KMS-11 (cell line): ENCODE measurements around the gene MAN1B1.

Source experiments
- H2AFZ ChIP-seq: fragments of 200-600 bp; sonication (generic); 2 replicates; pipeline ENCODE4 v1.6.1; 2016; ENCODE audit warnings: antibody characterized with exemption, mixed run types, low read depth
- H3K27ac ChIP-seq: fragments of 200-600 bp; sonication (generic); 2 replicates; pipeline ENCODE4 v1.6.1; 2016; ENCODE audit warnings: mild to moderate bottlenecking, mixed run types
- H3K27me3 ChIP-seq: fragments of 200-600 bp; sonication (generic); 2 replicates; pipeline ENCODE4 v1.6.1; 2017; ENCODE audit warnings: mild to moderate bottlenecking, low read depth, mixed run types, moderate library complexity; ENCODE audit not compliant: insufficient read depth
- H3K36me3 ChIP-seq: fragments of 200-600 bp; sonication (generic); 2 replicates; pipeline ENCODE4 v1.6.1; 2017; ENCODE audit warnings: mild to moderate bottlenecking, mixed run types; ENCODE audit not compliant: insufficient read depth
- H3K4me1 ChIP-seq: fragments of 200-600 bp; sonication (generic); 2 replicates; pipeline ENCODE4 v1.6.1; 2016; ENCODE audit warnings: mild to moderate bottlenecking, low read depth, mixed run types; ENCODE audit not compliant: poor library complexity, severe bottlenecking
- H3K4me2 ChIP-seq: fragments of 200-600 bp; sonication (generic); 2 replicates; pipeline ENCODE4 v1.7.0; 2016; ENCODE audit warnings: mild to moderate bottlenecking, mixed run types
- H3K4me3 ChIP-seq: fragments of 200-600 bp; sonication (generic); IDR thresholded peaks from 2 replicates; pipeline ENCODE4 v1.6.1; 2017; ENCODE audit warnings: low read depth, low read length, mixed read lengths; ENCODE audit not compliant: insufficient read depth
- H3K79me2 ChIP-seq: fragments of 200-600 bp; sonication (generic); 2 replicates; pipeline ENCODE4 v1.6.1; 2016; ENCODE audit warnings: low read depth, mixed run types; ENCODE audit not compliant: insufficient read depth
- H3K9ac ChIP-seq: fragments of 200-600 bp; sonication (generic); 2 replicates; pipeline ENCODE4 v1.6.1; 2016; ENCODE audit warnings: mild to moderate bottlenecking, mixed run types
- H4K20me1 ChIP-seq: fragments of 200-600 bp; sonication (generic); 2 replicates; pipeline ENCODE4 v1.6.1; 2016; ENCODE audit warnings: mild to moderate bottlenecking, mixed run types; ENCODE audit not compliant: insufficient read depth
- TF ChIP-seq, protein P1 (sequence below): fragments of 200-600 bp; sonication (generic); conservative IDR thresholded peaks from 2 replicates; pipeline ENCODE4 v1.6.1; 2017; ENCODE audit warnings: low read depth, mild to moderate bottlenecking, antibody characterized with exemption, low read length, moderate library complexity, mixed read lengths

The MAN1B1 gene

DNA sequence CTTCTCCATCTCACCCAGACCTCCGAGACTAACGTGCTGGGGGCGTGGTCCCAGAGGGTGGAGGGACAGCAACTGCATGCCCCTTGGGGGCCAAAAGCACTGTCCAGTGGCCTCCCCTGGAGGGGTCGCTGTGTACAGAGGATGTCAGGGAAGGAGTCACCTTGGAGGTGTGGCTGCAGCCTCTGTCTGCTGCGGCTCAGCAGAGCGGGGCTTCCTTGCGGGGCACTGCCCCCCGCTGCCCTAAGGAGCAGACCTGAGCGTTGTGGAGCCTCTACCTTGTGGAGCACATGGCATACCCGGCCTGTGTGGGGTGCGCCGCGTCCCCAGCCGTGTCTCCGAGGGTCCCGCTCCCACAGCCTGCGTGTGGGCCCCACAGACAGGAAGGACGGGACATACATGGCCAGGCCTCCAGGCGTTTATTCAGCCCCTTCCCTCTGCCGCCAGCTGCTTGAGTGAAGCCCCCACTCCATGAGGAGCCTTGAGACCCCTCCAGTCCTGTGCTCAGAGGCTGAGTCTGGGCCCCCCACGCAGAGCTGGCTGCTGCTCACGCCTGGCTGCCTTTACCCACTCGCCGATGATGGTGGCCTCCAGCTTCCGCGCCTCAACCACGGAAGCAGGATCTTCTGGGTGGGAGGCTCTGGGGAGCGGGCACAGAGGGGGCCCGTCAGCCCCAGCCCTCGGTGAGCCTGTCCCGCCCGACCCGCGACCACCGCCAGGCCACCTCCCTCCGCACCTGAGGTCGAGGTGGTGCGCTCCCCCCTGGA lies 23.5 kb downstream of the MAN1B1 start:
- TF ChIP-seq, protein P1, sequence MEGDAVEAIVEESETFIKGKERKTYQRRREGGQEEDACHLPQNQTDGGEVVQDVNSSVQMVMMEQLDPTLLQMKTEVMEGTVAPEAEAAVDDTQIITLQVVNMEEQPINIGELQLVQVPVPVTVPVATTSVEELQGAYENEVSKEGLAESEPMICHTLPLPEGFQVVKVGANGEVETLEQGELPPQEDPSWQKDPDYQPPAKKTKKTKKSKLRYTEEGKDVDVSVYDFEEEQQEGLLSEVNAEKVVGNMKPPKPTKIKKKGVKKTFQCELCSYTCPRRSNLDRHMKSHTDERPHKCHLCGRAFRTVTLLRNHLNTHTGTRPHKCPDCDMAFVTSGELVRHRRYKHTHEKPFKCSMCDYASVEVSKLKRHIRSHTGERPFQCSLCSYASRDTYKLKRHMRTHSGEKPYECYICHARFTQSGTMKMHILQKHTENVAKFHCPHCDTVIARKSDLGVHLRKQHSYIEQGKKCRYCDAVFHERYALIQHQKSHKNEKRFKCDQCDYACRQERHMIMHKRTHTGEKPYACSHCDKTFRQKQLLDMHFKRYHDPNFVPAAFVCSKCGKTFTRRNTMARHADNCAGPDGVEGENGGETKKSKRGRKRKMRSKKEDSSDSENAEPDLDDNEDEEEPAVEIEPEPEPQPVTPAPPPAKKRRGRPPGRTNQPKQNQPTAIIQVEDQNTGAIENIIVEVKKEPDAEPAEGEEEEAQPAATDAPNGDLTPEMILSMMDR = no peak
- 0 out of 2 replicates have a peak, but pooled peaks cover 5% of the 10 kb centered on the region for H3K27me3 ChIP-seq
- no peak overlapping the region for H3K4me3 ChIP-seq
- H3K27ac ChIP-seq = no peak overlapping the region
- H4K20me1 ChIP-seq = no peaks in the 10 kb centered on the region
- no peaks in the 10 kb centered on the region for H3K36me3 ChIP-seq
- H3K4me2 ChIP-seq = no peak overlapping the region
- no peak overlapping the region for H3K9ac ChIP-seq
- no peak overlapping the region for H2AFZ ChIP-seq
- H3K4me1 ChIP-seq = no peaks in the 10 kb centered on the region
- no peaks in the 10 kb centered on the region for H3K79me2 ChIP-seq

DNA sequence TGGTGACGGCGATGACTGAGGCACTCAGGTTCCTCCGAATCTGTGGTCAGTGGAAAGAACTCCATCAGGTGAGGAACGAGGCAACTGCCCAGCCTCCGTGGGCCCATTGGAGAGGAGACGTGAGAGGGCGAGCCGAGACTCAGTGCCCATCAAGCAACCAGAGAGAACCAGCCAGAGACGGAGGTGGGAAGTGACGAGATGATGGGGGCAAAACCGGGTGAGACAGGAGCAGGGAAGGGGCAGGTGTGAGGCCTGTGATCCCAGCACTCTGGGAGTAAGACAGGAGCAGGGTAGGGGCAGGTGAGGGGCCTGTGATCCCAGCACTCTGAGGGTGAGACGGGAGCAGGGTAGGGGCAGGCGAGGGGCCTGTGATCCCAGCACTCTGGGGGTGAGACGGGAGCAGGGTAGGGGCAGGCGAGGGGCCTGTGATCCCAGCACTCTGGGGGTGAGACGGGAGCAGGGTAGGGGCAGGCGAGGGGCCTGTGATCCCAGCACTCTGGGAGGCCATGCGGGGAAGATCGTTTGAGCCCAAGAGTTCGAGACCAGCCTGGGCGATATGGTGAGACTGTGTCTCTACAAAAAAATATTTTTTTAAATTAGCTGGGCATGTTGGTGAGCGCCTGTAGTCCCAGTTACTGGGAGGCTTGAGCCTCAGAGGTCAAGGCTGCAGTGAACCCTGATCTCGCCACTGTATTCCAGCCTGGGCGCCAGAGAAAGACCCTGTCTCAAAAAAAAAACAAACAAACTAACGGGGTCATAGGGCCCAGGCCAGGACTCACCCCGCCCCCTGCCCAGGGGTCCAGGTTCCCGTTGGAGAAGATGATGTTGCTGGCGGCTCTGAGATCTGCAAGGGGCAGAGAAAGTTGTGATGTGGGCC lies 24.4 kb downstream of the MAN1B1 start:
- peaks cover 11% of the 10 kb centered on the region; the same call in 1 of the 2 replicates for H3K27me3 ChIP-seq
- no peaks in the 10 kb centered on the region for H4K20me1 ChIP-seq
- TF ChIP-seq, protein P1 = no peak
- no peak overlapping the region for H2AFZ ChIP-seq
- H3K4me1 ChIP-seq = no peaks in the 10 kb centered on the region
- H3K9ac ChIP-seq = no peak overlapping the region
- no peak overlapping the region for H3K4me2 ChIP-seq
- no peaks in the 10 kb centered on the region for H3K36me3 ChIP-seq
- H3K4me3 ChIP-seq = no peak overlapping the region
- H3K79me2 ChIP-seq = no peaks in the 10 kb centered on the region
- no peak overlapping the region for H3K27ac ChIP-seq

- TF ChIP-seq, protein P1 = no peak
- Histone ChIP-seq H3K4me1 (no peaks in the 10 kb centered on the region), H3K4me2 (no peak overlapping the region), H3K27me3 (peaks cover 19% of the 10 kb centered on the region; the same call in 1 of the 2 replicates), H3K9ac (no peak overlapping the region), H3K4me3 (no peak overlapping the region), H2AFZ (no peak overlapping the region), H3K27ac (no peak overlapping the region), H4K20me1 (no peaks in the 10 kb centered on the region), H3K79me2 (no peaks in the 10 kb centered on the region), H3K36me3 (no peaks in the 10 kb centered on the region)
Observed at GRCh38 chr9:137111788-137112563, 25.2 kb downstream of the MAN1B1 start.
